ENCODE data around the gene ACTG1. TPM values are rescaled to one million over a fixed set of nuclear protein-coding genes. Genes with fewer than 3 reads are reported as not detected.

The ACTG1 gene
- total and polyA plus RNA-seq, 2 of the 13 experiments (the other 11 are each of a cell fraction or from before 2014, with no cell fraction given), result 973 to 1,138 TPM

GRCh38 chr17:81487487-81488275 lies 24.9 kb downstream of the ACTG1 start (continued):
- TF ChIP-seq ZNF142 (CRISPR knock-in tag; IDR thresholded peaks at IDR 0.05) (peak; percentile 95), ZNF296 (CRISPR knock-in tag; conservative IDR thresholded peaks at IDR 0.05) (no peak), ZSCAN29 (CRISPR knock-in tag; conservative IDR thresholded peaks at IDR 0.05) (no peak), SP1 (IDR thresholded peaks at IDR 0.05) (no peak), SP1 (CRISPR knock-in tag; IDR thresholded peaks at IDR 0.05) (0 out of 2 replicates have a peak, but pooled peaks have one; percentile 11), NFIC (IDR thresholded peaks at IDR 0.05; ENCODE audit: low read length) (no peak), CBX5 (CRISPR knock-in tag; IDR thresholded peaks at IDR 0.05; ENCODE audit: borderline replicate concordance) (no peak), STAT5B (CRISPR knock-in tag; IDR thresholded peaks at IDR 0.05) (no peak), ZNF546 (CRISPR knock-in tag; conservative IDR thresholded peaks at IDR 0.05) (peak; percentile 92; the same call in 1 of the 2 replicates), YEATS4 (CRISPR knock-in tag; IDR thresholded peaks at IDR 0.05; ENCODE audit: borderline replicate concordance) (peak; percentile 73; the same call in 1 of the 2 replicates), MYC (CRISPR knock-in tag; IDR thresholded peaks at IDR 0.05; ENCODE audit: borderline replicate concordance) (peak; percentile 75), ZBTB10 (CRISPR knock-in tag; IDR thresholded peaks at IDR 0.05; ENCODE audit: borderline replicate concordance) (peak; percentile 41; the same call in 1 of the 2 replicates), ZNF230 (CRISPR knock-in tag; IDR thresholded peaks at IDR 0.05) (no peak), ZNF33B (CRISPR knock-in tag; IDR thresholded peaks at IDR 0.05) (peak; percentile 84; the same call in 1 of the 2 replicates), POLR2A (IDR thresholded peaks at IDR 0.05; ENCODE audit: insufficient read depth in 1 of 2, low read depth in 2 of 2, low read length in 2 of 2) (peak; percentile 53 to 93), IKZF5 (CRISPR knock-in tag; IDR thresholded peaks at IDR 0.05) (peak; percentile 49; the same call in 1 of the 2 replicates), NR2F6 (IDR thresholded peaks at IDR 0.05) (no peak), NR2F6 (CRISPR knock-in tag; IDR thresholded peaks at IDR 0.05) (no peak), HMGA1 (CRISPR knock-in tag; conservative IDR thresholded peaks at IDR 0.05) (no peak), TEF (CRISPR knock-in tag; IDR thresholded peaks at IDR 0.05) (no peak; the same call in 1 of the 2 replicates), ZNF713 (CRISPR knock-in tag; IDR thresholded peaks at IDR 0.05) (no peak)
